ENCODE measurements around the gene TANK. TPM values are rescaled to one million over a fixed set of nuclear protein-coding genes. Genes with fewer than 3 reads are reported as not detected.
"Not testable (repeated sequence)": the region's sequence is repeated elsewhere in the genome, so short reads cannot be mapped to it uniquely, and the experiment has no call there.

The TANK gene
- total RNA-seq, 1 experiment from 2014 or later = 35.9 TPM

- Histone ChIP-seq H3K4me1 (ENCODE audit: insufficient read depth, low read length, poor library complexity, severe bottlenecking) (peaks cover 14% of the 10 kb centered on the region), H3K9me3 (ENCODE audit: low read depth, low read length, poor library complexity, severe bottlenecking) (no peaks in the 10 kb centered on the region), H3K4me3 (ENCODE audit: low read depth, low read length, poor library complexity, severe bottlenecking) (no peak overlapping the region), H3K36me3 (ENCODE audit: insufficient read depth, low read length, poor library complexity, severe bottlenecking) (no peaks in the 10 kb centered on the region), H3K27ac (ENCODE audit: low read depth, low read length, poor library complexity, severe bottlenecking) (no peak overlapping the region), H3K27me3 (replicated peaks; ENCODE audit: insufficient read depth, low read depth, low read length, poor library complexity) (no peaks in the 10 kb centered on the region)
- ChIA-PET POLR2A (ENCODE audit: low non-redundant PET) (no interaction called here), CTCF (no interaction called here)
- DNase-seq (ENCODE audit: low spot score) = no peak
- no peak for TF ChIP-seq EZH2 (IDR thresholded peaks at IDR 0.05; ENCODE audit: borderline replicate concordance, low read depth, low read length, poor library complexity, severe bottlenecking)
- no peak for TF ChIP-seq CTCF (conservative IDR thresholded peaks at IDR 0.05; ENCODE audit: low read depth, low read length)
- BruUV-seq (replicated peaks) = no TSS peak
- intact Hi-C loops (cut with micrococcal nuclease; ENCODE audit: unreplicated experiment) = no loop called here
Observed at GRCh38 chr2:161130354-161130753, 29.9 kb upstream of the TANK start.

- no peaks in the 10 kb centered on the region for H3K27me3 ChIP-seq (replicated peaks; ENCODE audit: insufficient read depth, low read depth, low read length, poor library complexity)
- no peak overlapping the region for H3K4me3 ChIP-seq (ENCODE audit: low read depth, low read length, poor library complexity, severe bottlenecking)
- TF ChIP-seq CTCF (conservative IDR thresholded peaks at IDR 0.05; ENCODE audit: low read depth, low read length) = no peak
- TF ChIP-seq EZH2 (IDR thresholded peaks at IDR 0.05; ENCODE audit: borderline replicate concordance, low read depth, low read length, poor library complexity, severe bottlenecking) = no peak
- ChIA-PET POLR2A (ENCODE audit: low non-redundant PET) (no interaction called here), CTCF (no interaction called here)
- no TSS peak for BruUV-seq (replicated peaks)
- no peaks in the 10 kb centered on the region for H3K36me3 ChIP-seq (ENCODE audit: insufficient read depth, low read length, poor library complexity, severe bottlenecking)
- DNase-seq (ENCODE audit: low spot score) = no peak
- H3K27ac ChIP-seq (ENCODE audit: low read depth, low read length, poor library complexity, severe bottlenecking) = no peak overlapping the region
- peaks cover 17% of the 10 kb centered on the region for H3K4me1 ChIP-seq (ENCODE audit: insufficient read depth, low read length, poor library complexity, severe bottlenecking)
- intact Hi-C loops (cut with micrococcal nuclease; ENCODE audit: unreplicated experiment) = no loop called here
- H3K9me3 ChIP-seq (ENCODE audit: low read depth, low read length, poor library complexity, severe bottlenecking) = no peaks in the 10 kb centered on the region
Observed at GRCh38 chr2:161131074-161131680, 29.1 kb upstream of the TANK start.

- Histone ChIP-seq H3K27me3 (replicated peaks; ENCODE audit: insufficient read depth, low read depth, low read length, poor library complexity) (no peaks in the 10 kb centered on the region), H3K27ac (ENCODE audit: low read depth, low read length, poor library complexity, severe bottlenecking) (no peak overlapping the region), H3K4me1 (ENCODE audit: insufficient read depth, low read length, poor library complexity, severe bottlenecking) (peaks cover 17% of the 10 kb centered on the region), H3K36me3 (ENCODE audit: insufficient read depth, low read length, poor library complexity, severe bottlenecking) (no peaks in the 10 kb centered on the region), H3K4me3 (ENCODE audit: low read depth, low read length, poor library complexity, severe bottlenecking) (no peak overlapping the region), H3K9me3 (ENCODE audit: low read depth, low read length, poor library complexity, severe bottlenecking) (no peaks in the 10 kb centered on the region)
- TF ChIP-seq CTCF (conservative IDR thresholded peaks at IDR 0.05; ENCODE audit: low read depth, low read length) (no peak), EZH2 (IDR thresholded peaks at IDR 0.05; ENCODE audit: borderline replicate concordance, low read depth, low read length, poor library complexity, severe bottlenecking) (no peak)
- DNase-seq (ENCODE audit: low spot score) = no peak
- BruUV-seq (replicated peaks) = no TSS peak
- CTCF ChIA-PET = no interaction called here
- intact Hi-C loops (cut with micrococcal nuclease; ENCODE audit: unreplicated experiment) = no loop called here
- POLR2A ChIA-PET (ENCODE audit: low non-redundant PET) = no interaction called here
Observed at GRCh38 chr2:161131804-161132203, 28.4 kb upstream of the TANK start.

- H3K9me3 ChIP-seq (ENCODE audit: low read depth, low read length, poor library complexity, severe bottlenecking); H3K27me3 ChIP-seq (replicated peaks; ENCODE audit: insufficient read depth, low read depth, low read length, poor library complexity); POLR2A ChIA-PET (ENCODE audit: low non-redundant PET); H3K27ac ChIP-seq (ENCODE audit: low read depth, low read length, poor library complexity, severe bottlenecking); H3K36me3 ChIP-seq (ENCODE audit: insufficient read depth, low read length, poor library complexity, severe bottlenecking); DNase-seq (ENCODE audit: low spot score); BruUV-seq (replicated peaks); intact Hi-C loops (cut with micrococcal nuclease; ENCODE audit: unreplicated experiment); H3K4me3 ChIP-seq (ENCODE audit: low read depth, low read length, poor library complexity, severe bottlenecking); CTCF ChIA-PET: not testable (repeated sequence)
- peaks cover 17% of the 10 kb centered on the region for H3K4me1 ChIP-seq (ENCODE audit: insufficient read depth, low read length, poor library complexity, severe bottlenecking)
Observed at GRCh38 chr2:161132384-161132783, 27.8 kb upstream of the TANK start.
